HepG2 (cell line): ENCODE results near the gene STX8. TPM values are rescaled to one million over a fixed set of nuclear protein-coding genes. Genes with fewer than 3 reads are reported as not detected.

ENCODE experiments used
- ATAC-seq: fragments of 200-7000 bp; cut with Tn5 transposase; 3 replicates; pipeline ENCODE4 v1.9.1; 2020; ENCODE audit warnings: mild to moderate bottlenecking, moderate library complexity
- BruUV-seq: library from RNA; stranded (reverse); fragments of 400-500 nt; replicated peaks from 2 replicates; lab custom pipeline; 2021; lab: Mats Ljungman, UMichigan
- CTCF ChIA-PET: fragments of 300-600 bp; formaldehyde crosslinking; extraction: SDS; loops from one replicate; lab custom pipeline; 2021; ENCODE audit warnings: low total read pairs, inconsistent platforms, low intra/inter-chr PET ratio; lab: Yijun Ruan, JAX
- POLR2A ChIA-PET: fragments of 350-600 bp; sonication (Branson Sonifier 250); formaldehyde crosslinking; loops from one replicate; lab custom pipeline; 2020; ENCODE audit warnings: antibody characterized with exemption, inconsistent platforms; lab: Yijun Ruan, JAX
- DNase-seq: peaks from one replicate; pipeline ENCODE4 v3.0.0-alpha.2; 2015; ENCODE audit warnings: low spot score
- FAIRE-seq: peaks from 3 replicates; lab custom pipeline; 2011; peaks lifted over from hg19 to GRCh38; lab: Jason Lieb, UNC
- H2AFZ ChIP-seq: one replicate; pipeline ENCODE4 v1.6.1; 2011; ENCODE audit warnings: low read length, inconsistent platforms
- H3K27ac ChIP-seq: fragments of 300-600 bp; 3 replicates; pipeline ENCODE4 v1.8.0; 2011; ENCODE audit warnings: mixed run types, mild to moderate bottlenecking, mixed read lengths, low read length, inconsistent platforms; ENCODE audit not compliant: insufficient read depth; ENCODE audit errors: extremely low read length
- H3K27me3 ChIP-seq, 2 experiments: fragments of 200-600 bp in 1 of 2; 2 replicates in 1 of 2; 3 replicates in 1 of 2; pipeline versions ENCODE4 v1.6.0 to v1.8.0; 2011; ENCODE audit warnings: low read length in 2 of 2, mild to moderate bottlenecking in 2 of 2, moderate library complexity in 2 of 2, inconsistent platforms in 1 of 2; ENCODE audit not compliant: insufficient read depth in 2 of 2, control insufficient read depth in 1 of 2
- H3K36me3 ChIP-seq, 2 experiments: fragments of 200-600 bp in 1 of 2; replicated peaks in 1 of 2; 2 replicates in 1 of 2; 3 replicates in 1 of 2; pipeline versions ENCODE4 v1.5.1 to v1.8.0; 2011; ENCODE audit warnings: low read length in 2 of 2, inconsistent platforms in 1 of 2; ENCODE audit not compliant: insufficient read depth in 2 of 2, control insufficient read depth in 1 of 2
- H3K4me1 ChIP-seq: 2 replicates; pipeline ENCODE4 v1.5.1; 2012; ENCODE audit warnings: low read length, inconsistent platforms; ENCODE audit not compliant: insufficient read depth
- H3K4me2 ChIP-seq: 2 replicates; pipeline ENCODE4 v1.6.0; 2011; ENCODE audit warnings: low read depth, low read length, inconsistent platforms
- H3K4me3 ChIP-seq, 3 experiments: fragments of 200-600 bp in 1 of 3; sonication (generic), shearing (Covaris generic) in 1 of 3; replicated peaks in 1 of 3; 2 replicates each; pipeline ENCODE4 v1.5.1; 2011 to 2016; ENCODE audit warnings: low read length in 3 of 3, inconsistent platforms in 2 of 3, low read depth in 2 of 3, mild to moderate bottlenecking in 2 of 3, control low read depth in 1 of 3, mixed read lengths in 1 of 3; ENCODE audit not compliant: insufficient read depth in 1 of 3
- H3K79me2 ChIP-seq: one replicate; pipeline ENCODE4 v1.6.1; 2011; ENCODE audit warnings: low read length, inconsistent platforms; ENCODE audit not compliant: insufficient read depth
- H3K9ac ChIP-seq: 2 replicates; pipeline ENCODE4 v1.6.0; 2011; ENCODE audit warnings: mild to moderate bottlenecking, low read depth, low read length, inconsistent platforms; ENCODE audit not compliant: insufficient read depth
- H3K9me3 ChIP-seq: 2 replicates; pipeline ENCODE4 v1.5.1; 2012; ENCODE audit warnings: mild to moderate bottlenecking, low read length
- H4K20me1 ChIP-seq: 2 replicates; pipeline ENCODE4 v1.6.0; 2011; ENCODE audit warnings: inconsistent platforms, mild to moderate bottlenecking, low read length, moderate library complexity; ENCODE audit not compliant: insufficient read depth
- EP300 ChIP-seq, 3 experiments: sonication (generic) in 1 of 3; formaldehyde crosslinking in 1 of 3; IDR thresholded peaks; 2 replicates each; pipeline versions ENCODE4 v1.5.1 to v1.6.1; 2011 to 2020; ENCODE audit warnings: low read depth in 2 of 3, low read length in 2 of 3, borderline replicate concordance in 1 of 3, improper control_type of control experiment in 1 of 3, mild to moderate bottlenecking in 1 of 3, missing genetic modification reagents in 1 of 3, moderate library complexity in 1 of 3
- HIVEP1 ChIP-seq: sonication (generic); formaldehyde crosslinking; IDR thresholded peaks from 2 replicates; pipeline ENCODE4 v1.4.0; 2020; ENCODE audit warnings: mild to moderate bottlenecking, missing genetic modification reagents
- HOXD1 ChIP-seq: sonication (generic); formaldehyde crosslinking; IDR thresholded peaks from 2 replicates; pipeline ENCODE4 v1.5.0; 2020; ENCODE audit warnings: missing genetic modification reagents
- MBD4 ChIP-seq: IDR thresholded peaks from 2 replicates; pipeline ENCODE4 v1.6.1; 2012; ENCODE audit warnings: low read length, inconsistent platforms, borderline replicate concordance
- NFE2L2 ChIP-seq: fragments of 150-350 bp; IDR thresholded peaks from 2 replicates; pipeline ENCODE4 v1.6.1; 2014; ENCODE audit warnings: low read length
- NFIC ChIP-seq: IDR thresholded peaks from 2 replicates; pipeline ENCODE4 v1.6.1; 2012; ENCODE audit warnings: mild to moderate bottlenecking, low read length, inconsistent platforms
- PAX8 ChIP-seq: sonication (generic); formaldehyde crosslinking; IDR thresholded peaks from 2 replicates; pipeline ENCODE4 v1.8.0; 2022; ENCODE audit warnings: mild to moderate bottlenecking, missing genetic modification reagents, borderline replicate concordance
- RCOR2 ChIP-seq: IDR thresholded peaks from 2 replicates; pipeline ENCODE4 v1.6.1; 2016; ENCODE audit warnings: missing biosample characterization, missing genetic modification reagents
- STAG1 ChIP-seq: sonication (generic); formaldehyde crosslinking; IDR thresholded peaks from 2 replicates; pipeline ENCODE4 v1.4.0; 2020; ENCODE audit warnings: missing genetic modification reagents
- TCF7L2 ChIP-seq: IDR thresholded peaks from 2 replicates; pipeline ENCODE4 v1.6.1; 2011; ENCODE audit warnings: mild to moderate bottlenecking, low read depth, low read length, moderate library complexity
- ZNF121 ChIP-seq: sonication (generic); formaldehyde crosslinking; IDR thresholded peaks from 2 replicates; pipeline ENCODE4 v1.5.0; 2020; ENCODE audit warnings: mild to moderate bottlenecking, missing genetic modification reagents
- ZNF260 ChIP-seq: sonication (generic); formaldehyde crosslinking; IDR thresholded peaks from 2 replicates; pipeline ENCODE4 v1.4.0; 2020; ENCODE audit warnings: missing genetic modification reagents, low read depth, mild to moderate bottlenecking, borderline replicate concordance
- ZNF724P ChIP-seq: sonication (generic); formaldehyde crosslinking; IDR thresholded peaks from 2 replicates; pipeline ENCODE4 v1.8.0; 2022; ENCODE audit warnings: missing genetic modification reagents, borderline replicate concordance
- ZNF775 ChIP-seq: sonication (generic); formaldehyde crosslinking; IDR thresholded peaks from 2 replicates; pipeline ENCODE4 v1.4.0; 2020; ENCODE audit warnings: missing genetic modification reagents, mild to moderate bottlenecking, moderate library complexity, borderline replicate concordance
- WGBS: methylation state at CpG from one replicate; pipeline ENCODE4 v1.1.6; 2017; ENCODE audit warnings: low lambda C conversion rate; 5-methylcytosine and 5-hydroxymethylcytosine counted together
- in situ Hi-C: cut with HindIII; loops from 2 replicates; pipeline ENCODE4 v1.10.0; 2017; ENCODE audit warnings: low pct_unique_long_range_greater_than_20kb; ENCODE audit not compliant: extremely low pct_ligation_motif_present
- intact Hi-C: fragments of 100-400 bp; cut with micrococcal nuclease; formaldehyde crosslinking; loops from one replicate; pipeline ENCODE4 v1.10.0; 2022; ENCODE audit not compliant: unreplicated experiment
- polyA plus RNA-seq, 8 experiments: library from polyadenylated mRNA; depleted of rRNA in 3 of 8; stranded (reverse) in 7 of 8; unstranded in 1 of 8; fragments of >200 nt; fragmentation: Illumina TruSeq in 4 of 8; extraction: Trizol in 4 of 8; gene quantifications; 2 replicates each; pipeline versions ENCODE4 v1.2.1 to v1.2.3, GENCODE V29; 2011 to 2016; ENCODE audit warnings: low read depth in 4 of 8, missing spikeins in 1 of 8, mixed read lengths in 1 of 8; ENCODE audit not compliant: insufficient read depth in 1 of 8
- total RNA-seq, 5 experiments: library from RNA; depleted of rRNA; stranded (reverse); fragments of >200 nt; fragmentation: Illumina TruSeq; extraction: Trizol; gene quantifications; 2 replicates each; pipeline ENCODE4 v1.2.3, GENCODE V29; 2016; ENCODE audit warnings: low read depth in 1 of 5

Gene STX8
- total and polyA plus RNA-seq, 2 of the 13 experiments (the other 11 are each of a cell fraction or from before 2014, with no cell fraction given): 36.4 to 53.6 TPM

- TF ChIP-seq STAG1: no peak
- TF ChIP-seq ZNF260: no peak
- no peak for TF ChIP-seq EP300 (IDR thresholded peaks at IDR 0.05; ENCODE audit: low read depth in 2 of 2, low read length in 2 of 2)
- no peak for TF ChIP-seq EP300 (CRISPR knock-in tag; IDR thresholded peaks at IDR 0.05; ENCODE audit: borderline replicate concordance)
- TF ChIP-seq NFE2L2: no peak
- no peak for TF ChIP-seq RCOR2 (CRISPR knock-in tag)
- no peak for TF ChIP-seq MBD4
- no peak for TF ChIP-seq ZNF724P
- no peak for TF ChIP-seq ZNF121 (CRISPR knock-in tag)
- TF ChIP-seq HIVEP1: no peak
- no peak for TF ChIP-seq HOXD1 (CRISPR knock-in tag)
- no peak for TF ChIP-seq TCF7L2
- TF ChIP-seq, all 625 proteins: peak for 0
Measured at GRCh38 chr17:9434642-9435057, 141.0 kb downstream of the STX8 start (continued).

DNA sequence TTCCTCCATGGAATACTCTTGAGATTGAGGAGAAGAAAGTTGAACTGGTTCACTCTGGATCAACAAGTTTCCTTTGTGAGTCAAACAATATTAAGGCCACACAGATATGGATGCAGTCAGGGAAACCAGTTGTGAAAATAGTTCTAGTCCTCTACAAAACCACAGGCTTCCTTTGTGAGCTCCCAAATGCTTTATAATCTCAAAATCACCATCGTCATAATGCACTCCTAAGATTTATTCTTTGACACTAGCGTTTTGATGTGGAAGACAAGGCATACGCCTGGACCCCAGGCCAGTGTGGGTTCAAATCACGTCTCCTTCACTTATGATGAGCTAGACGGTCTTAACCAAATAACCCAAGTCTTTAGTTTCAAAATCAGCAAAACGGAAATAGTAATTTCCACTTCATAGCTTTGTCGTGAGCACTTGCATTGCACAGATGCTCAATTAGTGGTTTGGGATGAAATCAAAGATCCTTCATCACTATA, 142.6 kb downstream of the STX8 start:
- intact Hi-C loops: no loop called here
- no peak for TF ChIP-seq PAX8
- no peak for TF ChIP-seq ZNF775 (CRISPR knock-in tag)
- TF ChIP-seq NFIC: no peak
- TF ChIP-seq, all 625 proteins: peak for 0
- Histone ChIP-seq H3K4me1 (no peaks in the 10 kb centered on the region), H3K79me2 (no peaks in the 10 kb centered on the region), H3K9ac (no peak overlapping the region), H3K27ac (no peak overlapping the region), H3K4me3 (no peak overlapping the region), H3K4me2 (no peak overlapping the region), H2AFZ (no peak overlapping the region), H3K9me3 (no peaks in the 10 kb centered on the region), H4K20me1 (no peaks in the 10 kb centered on the region), H3K27me3 (no peaks in the 10 kb centered on the region), H3K36me3 (no peaks in the 10 kb centered on the region; a peak in 1 of 5 replicates)
- ChIA-PET CTCF (no interaction called here), POLR2A (interaction anchor here (0.6 kb wide), 1 partner anchor 34 kb away, joined by 3 read pairs; no protein-coding TSS in a partner anchor)
- no peak for DNase-seq
- no TSS peak for BruUV-seq
- ATAC-seq: no peak
- FAIRE-seq: no peak
- in situ Hi-C loops: no loop called here
- 94% methylated on average over 7 of the region's 7 CpGs for WGBS
